ENCODE data around the gene B3GALT5.
"Not testable (repeated sequence)": the region's sequence is repeated elsewhere in the genome, so short reads cannot be mapped to it uniquely, and the experiment has no call there.

Gene B3GALT5

GRCh38 chr21:39669485-39669884 lies 56.7 kb downstream of the B3GALT5 start:
- DNase-seq, result no peak

- no peak for DNase-seq
Measured at GRCh38 chr21:39669976-39670661, 57.4 kb downstream of the B3GALT5 start.

- no peak for DNase-seq
Measured at GRCh38 chr21:39670701-39671100, 58.0 kb downstream of the B3GALT5 start.

- DNase-seq, result no peak
Measured at GRCh38 chr21:39671986-39672385, 59.2 kb downstream of the B3GALT5 start.

- DNase-seq, result no peak
Measured at GRCh38 chr21:39673163-39673562, 60.4 kb downstream of the B3GALT5 start.

- no peak for DNase-seq
Measured at GRCh38 chr21:39673736-39674135, 61.0 kb downstream of the B3GALT5 start.

GRCh38 chr21:39674801-39675200 lies 62.1 kb downstream of the B3GALT5 start:
- DNase-seq, result no peak

GRCh38 chr21:39675590-39675989 lies 62.9 kb downstream of the B3GALT5 start:
- no peak for DNase-seq

- no peak for DNase-seq
Measured at GRCh38 chr21:39675993-39676661, 63.4 kb downstream of the B3GALT5 start.

GRCh38 chr21:39680216-39680615 lies 67.5 kb downstream of the B3GALT5 start:
- DNase-seq, result no peak

- DNase-seq, result no peak
Measured at GRCh38 chr21:39681257-39681656, 68.5 kb downstream of the B3GALT5 start.

- no peak for DNase-seq
Measured at GRCh38 chr21:39681845-39682244, 69.1 kb downstream of the B3GALT5 start.

- no peak for DNase-seq
Measured at GRCh38 chr21:39685236-39685635, 72.5 kb downstream of the B3GALT5 start.

- DNase-seq, result no peak
Measured at GRCh38 chr21:39685991-39686390, 73.3 kb downstream of the B3GALT5 start.

- no peak for DNase-seq
Measured at GRCh38 chr21:39686646-39687468, 74.1 kb downstream of the B3GALT5 start.

- no peak for DNase-seq
Measured at GRCh38 chr21:39688010-39688409, 75.3 kb downstream of the B3GALT5 start.

- not testable (repeated sequence) for DNase-seq
Measured at GRCh38 chr21:39689860-39690259, 77.1 kb downstream of the B3GALT5 start.

- no peak for DNase-seq
Measured at GRCh38 chr21:39690454-39690853, 77.7 kb downstream of the B3GALT5 start.

GRCh38 chr21:39694750-39695149 lies 82.0 kb downstream of the B3GALT5 start:
- DNase-seq, result no peak

- no peak for DNase-seq
Measured at GRCh38 chr21:39696196-39696595, 83.5 kb downstream of the B3GALT5 start.

- no peak for DNase-seq
Measured at GRCh38 chr21:39696618-39697017, 83.9 kb downstream of the B3GALT5 start.

- no peak for DNase-seq
Measured at GRCh38 chr21:39700318-39700717, 87.6 kb downstream of the B3GALT5 start.

GRCh38 chr21:39703578-39703977 lies 90.8 kb downstream of the B3GALT5 start:
- no peak for DNase-seq

GRCh38 chr21:39705849-39706248 lies 93.1 kb downstream of the B3GALT5 start:
- no peak for DNase-seq
